HG03571 (cell line): ENCODE results near the gene GAS7.
"Not testable (repeated sequence)": the region's sequence is repeated elsewhere in the genome, so short reads cannot be mapped to it uniquely, and the experiment has no call there.

Source experiments
- ATAC-seq: cut with Tn5 transposase; IDR thresholded peaks from one replicate; pipeline ENCODE4 v1.9.1; 2021; ENCODE audit not compliant: unreplicated experiment

Gene GAS7

GRCh38 chr17:10114931-10115535 lies 83.4 kb downstream of the GAS7 start:
- ATAC-seq: no peak

GRCh38 chr17:10112962-10113361 lies 85.4 kb downstream of the GAS7 start:
- ATAC-seq: no peak

DNA sequence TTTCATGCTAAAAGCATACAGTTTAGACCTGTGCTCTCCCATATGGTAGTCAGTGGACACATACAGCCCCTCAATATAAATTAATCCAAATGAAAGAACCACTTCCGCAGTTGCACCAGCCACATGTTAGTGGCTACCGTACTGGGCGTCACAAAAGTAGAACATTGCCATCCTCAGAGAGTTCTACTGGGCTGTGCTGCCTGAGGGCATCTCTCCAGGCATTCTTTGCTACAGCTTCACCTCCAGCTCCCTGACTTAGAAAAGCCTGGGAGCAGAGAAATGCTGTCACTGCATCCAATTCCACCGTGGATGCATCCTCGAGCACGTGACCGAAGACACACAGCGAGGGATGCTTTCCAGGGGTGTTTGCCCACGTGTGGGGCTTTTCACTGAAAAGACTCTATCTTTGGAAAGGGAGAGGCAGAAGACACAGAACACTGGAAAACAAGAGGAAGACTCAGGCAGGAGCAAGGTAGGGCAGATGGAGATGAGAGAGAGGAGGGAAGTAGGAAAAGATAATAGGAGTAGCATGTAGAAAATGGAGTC lies 86.4 kb downstream of the GAS7 start:
- no peak for ATAC-seq

DNA sequence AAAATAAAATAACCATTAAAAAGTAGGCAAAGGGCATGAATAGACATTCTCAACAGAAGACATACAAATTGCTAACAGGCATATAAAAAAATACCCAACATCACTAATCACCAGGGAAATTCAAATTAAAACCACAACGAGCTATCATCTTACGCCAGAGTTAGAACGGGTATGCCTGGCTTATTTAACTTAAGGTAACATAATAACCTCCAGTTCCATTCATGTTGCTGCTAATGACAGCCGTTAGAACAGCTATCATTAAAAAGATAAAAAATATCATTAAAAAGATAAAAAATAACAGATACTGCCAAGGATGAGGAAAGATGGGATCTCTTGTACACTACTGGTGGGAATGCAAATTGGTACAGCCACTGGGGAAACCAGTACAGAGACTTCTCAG lies 89.3 kb downstream of the GAS7 start:
- no peak for ATAC-seq

DNA sequence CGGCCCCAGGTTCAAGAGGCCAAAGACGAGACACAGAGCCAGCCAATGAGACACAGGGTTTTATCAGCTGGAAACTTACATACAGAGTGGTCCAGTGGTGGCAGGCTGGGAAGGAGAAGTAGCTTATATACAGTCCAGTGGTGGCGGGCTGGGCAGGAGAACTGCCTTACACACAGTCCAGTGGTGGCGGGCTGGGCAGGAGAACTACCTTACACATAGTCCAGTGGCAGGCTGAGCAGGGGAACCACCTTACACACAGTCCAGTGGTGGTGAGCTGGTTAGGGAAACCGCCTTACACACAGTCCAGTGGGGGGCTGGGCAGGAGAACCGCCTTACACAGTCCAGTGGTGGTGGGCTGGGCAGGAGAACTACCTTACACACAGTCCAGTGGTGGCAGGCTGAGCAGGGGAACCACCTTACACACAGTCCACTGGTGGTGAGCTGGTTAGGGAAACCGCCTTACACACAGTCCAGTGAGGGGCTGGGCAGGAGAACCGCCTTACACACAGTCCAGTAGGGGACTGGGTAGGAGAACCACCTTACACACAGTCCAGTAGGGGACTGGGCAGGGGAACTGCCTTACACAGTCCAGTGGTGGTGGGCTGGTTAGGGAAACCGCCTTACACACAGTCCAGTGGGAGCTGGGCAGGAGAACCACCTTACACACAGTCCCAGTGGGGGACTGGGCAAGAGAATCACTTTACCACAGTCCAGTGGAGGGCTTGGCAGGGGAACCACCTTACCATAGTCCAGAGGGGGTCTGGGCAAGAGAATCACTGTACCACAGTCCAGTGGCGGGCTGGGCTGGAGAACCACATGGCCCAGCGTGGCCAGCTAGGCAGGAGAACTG lies 90.9 kb downstream of the GAS7 start:
- ATAC-seq: no peak

GRCh38 chr17:10106067-10106466 lies 92.3 kb downstream of the GAS7 start:
- no peak for ATAC-seq

DNA sequence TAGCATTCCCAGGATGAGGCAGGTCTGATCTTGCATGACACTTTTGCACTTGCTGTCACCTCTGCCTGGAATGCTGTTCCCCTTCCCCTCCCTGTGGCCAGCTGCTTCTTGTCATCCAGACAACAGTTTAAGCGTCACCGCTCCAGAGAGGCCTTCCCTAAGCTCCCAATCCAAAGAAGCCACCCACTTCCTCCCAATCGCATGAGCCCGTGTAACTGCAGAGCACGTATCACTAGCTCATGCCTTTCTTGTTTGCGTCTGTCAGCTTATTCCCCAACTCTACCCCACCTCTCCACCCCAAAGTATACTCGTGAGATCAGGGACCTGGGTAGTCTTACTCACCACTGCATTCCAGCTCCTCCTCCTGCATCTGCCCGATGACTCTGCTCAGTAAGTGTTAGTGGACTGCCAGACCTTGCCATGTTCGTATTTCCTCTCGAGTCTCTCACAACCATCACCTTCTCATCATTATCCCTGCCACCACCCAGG lies 92.8 kb downstream of the GAS7 start:
- no peak for ATAC-seq

DNA sequence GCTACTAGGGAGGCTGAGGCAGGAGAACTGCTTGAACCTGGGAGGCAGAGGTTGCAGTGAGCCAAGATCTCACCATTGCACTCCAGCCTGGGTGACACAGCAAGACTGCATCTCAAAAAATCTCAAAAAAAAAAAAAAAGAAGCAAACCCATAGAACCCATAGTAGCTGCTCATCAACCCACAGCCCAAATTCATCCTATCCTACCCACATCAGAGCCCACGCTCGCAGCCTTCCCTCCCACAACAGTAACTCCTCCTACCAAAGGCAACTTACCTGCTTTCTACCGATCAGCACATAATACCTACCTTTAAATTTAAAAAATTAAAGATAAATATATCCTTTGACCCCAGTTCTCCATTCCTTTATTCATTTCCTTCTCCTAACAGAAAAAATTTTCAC lies 94.7 kb downstream of the GAS7 start:
- no peak for ATAC-seq

- ATAC-seq: no peak
Measured at GRCh38 chr17:10102817-10103216, 95.6 kb downstream of the GAS7 start.

DNA sequence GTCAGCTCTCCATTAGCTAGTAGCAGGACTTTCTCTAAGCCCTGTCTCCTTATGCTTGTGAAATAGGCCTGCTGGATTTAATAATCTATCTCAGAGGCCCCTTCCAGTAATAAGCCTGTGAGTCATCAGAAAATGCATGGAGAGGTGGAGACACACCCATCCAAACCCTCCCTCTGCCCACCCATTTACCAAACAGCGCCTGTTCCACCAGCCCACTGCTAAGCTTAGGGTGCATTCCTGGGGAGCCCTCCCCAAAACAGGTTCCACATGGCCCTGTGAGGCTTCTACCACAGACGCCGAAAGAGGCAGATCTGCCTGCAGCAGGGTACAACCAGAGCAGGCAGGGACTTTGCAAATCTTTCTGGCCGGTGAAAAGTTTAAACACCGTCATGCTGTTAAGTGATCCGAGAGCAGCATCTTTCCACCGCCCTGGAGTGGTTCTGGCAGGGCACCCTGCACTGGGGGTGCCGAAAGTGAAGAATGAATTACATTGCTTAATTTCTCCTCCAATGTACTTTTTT lies 99.3 kb downstream of the GAS7 start:
- no peak for ATAC-seq

DNA sequence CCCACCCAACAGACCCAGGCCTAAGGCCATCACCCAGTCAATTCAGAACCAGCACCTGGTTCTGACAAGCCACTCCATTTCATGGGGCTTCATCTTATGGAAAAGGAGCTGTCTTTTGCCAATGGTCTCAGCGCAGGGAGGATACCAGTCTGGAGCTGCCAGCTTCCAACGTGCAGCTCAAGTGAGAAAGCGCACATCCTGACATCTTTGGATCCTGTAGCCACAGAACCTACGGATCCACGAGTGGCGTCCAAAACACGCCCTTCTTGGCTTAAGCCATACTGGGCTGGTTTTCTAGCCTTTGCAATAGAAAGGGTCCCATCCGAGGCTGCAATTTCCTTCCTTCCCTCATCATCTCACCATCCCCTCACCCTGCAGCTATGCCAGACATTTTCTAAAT lies 101.8 kb downstream of the GAS7 start:
- no peak for ATAC-seq

GRCh38 chr17:10095295-10095694 lies 103.1 kb downstream of the GAS7 start:
- not testable (repeated sequence) for ATAC-seq

DNA sequence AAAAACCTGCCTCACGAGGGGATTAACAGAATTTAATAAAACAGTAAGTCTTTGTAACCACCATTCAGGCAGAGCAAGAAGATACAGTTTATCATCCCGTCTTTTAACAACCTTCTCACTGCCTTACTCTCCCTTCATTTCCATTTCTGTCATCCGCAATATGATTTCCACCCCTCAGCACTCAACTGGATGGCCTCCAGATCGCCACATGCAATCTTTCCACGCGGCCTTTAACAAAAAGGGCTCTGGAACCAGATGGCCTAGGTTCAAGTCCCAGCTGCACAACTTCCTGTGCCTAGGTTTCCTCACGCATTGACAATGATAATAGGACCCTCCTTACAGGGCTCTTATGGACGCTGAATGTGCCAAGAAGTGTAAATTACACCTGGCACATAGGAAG lies 103.6 kb downstream of the GAS7 start:
- no peak for ATAC-seq

GRCh38 chr17:10092595-10092994 lies 105.8 kb downstream of the GAS7 start:
- ATAC-seq: no peak

- no peak for ATAC-seq
Measured at GRCh38 chr17:10091046-10091445, 107.4 kb downstream of the GAS7 start.

GRCh38 chr17:10089196-10089804 lies 109.1 kb downstream of the GAS7 start:
- no peak for ATAC-seq

DNA sequence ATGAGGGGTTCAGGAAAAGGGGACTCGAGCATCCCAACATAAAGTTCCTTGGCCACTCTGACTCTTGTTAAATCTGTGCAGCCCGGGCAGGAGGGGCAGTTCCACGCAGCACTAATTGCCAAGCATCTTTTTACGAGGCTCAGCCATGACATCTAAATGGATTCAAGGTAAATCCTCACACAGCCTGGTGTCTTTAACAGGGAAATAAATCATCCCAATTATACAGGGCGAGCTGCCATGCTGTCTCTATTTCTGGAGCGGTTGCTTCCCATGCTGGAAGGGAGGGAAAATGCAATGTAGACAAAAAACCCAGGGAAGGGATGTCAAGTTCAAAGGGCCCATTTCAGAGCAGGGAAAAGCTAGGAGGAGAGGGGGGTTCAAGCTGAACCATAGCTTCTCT lies 110.0 kb downstream of the GAS7 start:
- no peak for ATAC-seq

DNA sequence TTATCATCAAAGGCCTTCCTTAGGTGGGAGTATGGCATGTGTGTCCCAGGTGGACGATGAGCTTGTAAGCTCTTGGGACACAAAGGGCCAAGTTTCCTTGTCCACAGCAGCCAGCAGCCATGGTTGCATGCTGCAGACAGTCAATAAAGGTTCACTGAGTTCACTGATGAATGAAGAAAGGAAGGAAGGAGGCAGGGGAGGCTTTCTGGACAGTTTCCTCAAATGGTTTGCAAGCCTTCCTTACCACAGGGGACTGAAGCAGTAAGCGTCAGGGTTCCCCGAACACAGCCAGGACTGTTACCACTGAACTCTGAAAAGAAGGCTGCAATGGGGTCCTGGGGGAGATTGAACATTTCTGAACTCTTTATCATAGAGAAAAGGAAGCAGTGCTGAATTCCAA lies 111.1 kb downstream of the GAS7 start:
- no peak for ATAC-seq

DNA sequence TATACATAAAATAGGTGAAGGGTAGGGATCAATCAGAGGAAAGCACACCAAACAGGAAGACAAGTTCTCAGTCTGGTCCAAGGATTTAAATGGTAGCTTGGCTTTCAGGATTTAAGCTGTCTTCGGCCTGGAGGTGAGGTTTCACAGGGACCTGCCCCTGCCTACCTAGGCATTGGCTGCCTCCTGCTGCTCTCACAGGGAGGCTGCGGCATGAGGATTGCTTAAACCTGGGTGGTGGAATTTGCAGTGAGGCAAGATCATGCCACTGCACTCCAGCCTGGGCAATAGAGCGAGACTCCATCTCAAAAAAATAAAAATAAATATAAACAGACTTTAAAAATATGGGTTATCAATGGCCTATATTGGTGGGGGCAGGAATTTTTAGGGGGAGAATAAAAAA lies 114.5 kb downstream of the GAS7 start:
- no peak for ATAC-seq

DNA sequence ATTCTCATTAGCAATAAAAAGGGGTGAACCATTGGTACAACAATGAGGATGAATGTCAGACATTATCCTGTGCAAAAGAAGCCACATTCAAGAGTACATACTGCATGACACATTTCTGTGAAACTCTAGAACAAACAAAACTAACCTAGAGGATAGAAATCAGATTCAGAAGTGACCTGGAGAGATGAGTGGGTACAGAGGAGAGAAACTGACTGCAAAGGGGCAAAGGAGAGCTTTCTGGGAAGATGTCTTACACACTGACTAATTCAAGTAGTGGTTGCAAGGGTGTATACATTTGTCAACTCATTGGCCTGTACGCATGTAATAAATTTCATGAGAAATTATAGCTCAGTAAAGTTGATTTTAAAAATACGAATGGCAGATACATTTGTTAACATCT lies 115.6 kb downstream of the GAS7 start:
- no peak for ATAC-seq

DNA sequence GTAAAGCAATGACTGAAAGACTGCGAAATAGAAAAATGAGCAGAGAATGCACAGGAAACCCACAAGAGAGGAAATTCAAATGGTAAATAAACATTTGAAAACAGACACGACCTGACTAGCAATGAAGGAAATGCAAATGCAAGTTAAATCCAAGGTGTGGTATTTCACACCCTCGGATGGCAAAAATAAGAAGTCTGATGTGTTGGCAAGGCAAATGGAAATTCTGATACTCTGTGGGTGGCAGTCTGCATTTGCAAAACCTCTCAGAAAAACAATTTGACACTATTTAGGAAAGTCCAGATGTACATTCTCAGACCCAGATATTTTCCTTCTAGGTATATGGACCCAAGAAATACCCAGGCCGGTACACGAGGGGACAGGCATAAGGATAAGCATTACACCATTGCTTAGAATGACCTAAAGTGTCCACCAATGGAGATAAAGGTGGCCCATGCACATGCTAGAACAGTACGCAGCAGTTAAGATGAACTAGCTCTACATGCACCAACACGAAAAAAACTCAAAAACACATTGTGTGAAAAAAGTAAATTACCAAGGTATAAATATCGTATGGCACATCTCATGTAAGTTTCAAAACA lies 116.7 kb downstream of the GAS7 start:
- ATAC-seq: no peak
